KMS-11 (cell line): ENCODE measurements around the gene PLCH1.

Experiments
- H2AFZ ChIP-seq: fragments of 200-600 bp; sonication (generic); 2 replicates; pipeline ENCODE4 v1.6.1; 2016; ENCODE audit warnings: antibody characterized with exemption, mixed run types, low read depth
- H3K27ac ChIP-seq: fragments of 200-600 bp; sonication (generic); 2 replicates; pipeline ENCODE4 v1.6.1; 2016; ENCODE audit warnings: mild to moderate bottlenecking, mixed run types
- H3K27me3 ChIP-seq: fragments of 200-600 bp; sonication (generic); 2 replicates; pipeline ENCODE4 v1.6.1; 2017; ENCODE audit warnings: mild to moderate bottlenecking, low read depth, mixed run types, moderate library complexity; ENCODE audit not compliant: insufficient read depth
- H3K36me3 ChIP-seq: fragments of 200-600 bp; sonication (generic); 2 replicates; pipeline ENCODE4 v1.6.1; 2017; ENCODE audit warnings: mild to moderate bottlenecking, mixed run types; ENCODE audit not compliant: insufficient read depth
- H3K4me1 ChIP-seq: fragments of 200-600 bp; sonication (generic); 2 replicates; pipeline ENCODE4 v1.6.1; 2016; ENCODE audit warnings: mild to moderate bottlenecking, low read depth, mixed run types; ENCODE audit not compliant: poor library complexity, severe bottlenecking
- H3K4me2 ChIP-seq: fragments of 200-600 bp; sonication (generic); 2 replicates; pipeline ENCODE4 v1.7.0; 2016; ENCODE audit warnings: mild to moderate bottlenecking, mixed run types
- H3K4me3 ChIP-seq: fragments of 200-600 bp; sonication (generic); IDR thresholded peaks from 2 replicates; pipeline ENCODE4 v1.6.1; 2017; ENCODE audit warnings: low read depth, low read length, mixed read lengths; ENCODE audit not compliant: insufficient read depth
- H3K79me2 ChIP-seq: fragments of 200-600 bp; sonication (generic); 2 replicates; pipeline ENCODE4 v1.6.1; 2016; ENCODE audit warnings: low read depth, mixed run types; ENCODE audit not compliant: insufficient read depth
- H3K9ac ChIP-seq: fragments of 200-600 bp; sonication (generic); 2 replicates; pipeline ENCODE4 v1.6.1; 2016; ENCODE audit warnings: mild to moderate bottlenecking, mixed run types
- H4K20me1 ChIP-seq: fragments of 200-600 bp; sonication (generic); 2 replicates; pipeline ENCODE4 v1.6.1; 2016; ENCODE audit warnings: mild to moderate bottlenecking, mixed run types; ENCODE audit not compliant: insufficient read depth
- CTCF ChIP-seq: fragments of 200-600 bp; sonication (generic); conservative IDR thresholded peaks from 2 replicates; pipeline ENCODE4 v1.6.1; 2017; ENCODE audit warnings: low read depth, mild to moderate bottlenecking, antibody characterized with exemption, low read length, moderate library complexity, mixed read lengths

Gene PLCH1

GRCh38 chr3:155741101-155741500, 3.8 kb downstream of the PLCH1 start:
- Histone ChIP-seq H3K9ac (no peak overlapping the region), H3K36me3 (no peaks in the 10 kb centered on the region), H3K27me3 (no peaks in the 10 kb centered on the region), H3K4me3 (no peak overlapping the region), H3K79me2 (no peaks in the 10 kb centered on the region), H3K4me1 (peaks cover 6% of the 10 kb centered on the region), H3K27ac (no peak overlapping the region), H3K4me2 (no peak overlapping the region), H2AFZ (no peak overlapping the region), H4K20me1 (no peaks in the 10 kb centered on the region)
- no peak for TF ChIP-seq CTCF

- Histone ChIP-seq H3K4me1 (peaks cover 3% of the 10 kb centered on the region), H3K4me2 (no peak overlapping the region), H3K79me2 (no peaks in the 10 kb centered on the region), H3K36me3 (no peaks in the 10 kb centered on the region), H2AFZ (no peak overlapping the region), H4K20me1 (no peaks in the 10 kb centered on the region), H3K27me3 (no peaks in the 10 kb centered on the region), H3K27ac (no peak overlapping the region), H3K4me3 (no peak overlapping the region), H3K9ac (no peak overlapping the region)
- TF ChIP-seq CTCF = no peak
Observed at GRCh38 chr3:155739154-155739553, 5.7 kb downstream of the PLCH1 start.

- Histone ChIP-seq H3K4me2 (no peak overlapping the region), H4K20me1 (no peaks in the 10 kb centered on the region), H2AFZ (no peak overlapping the region), H3K4me3 (no peak overlapping the region), H3K36me3 (no peaks in the 10 kb centered on the region), H3K27ac (no peak overlapping the region), H3K27me3 (no peaks in the 10 kb centered on the region), H3K9ac (no peak overlapping the region), H3K79me2 (no peaks in the 10 kb centered on the region), H3K4me1 (peaks cover 2% of the 10 kb centered on the region)
- TF ChIP-seq CTCF = no peak
Observed at GRCh38 chr3:155738580-155739076, 6.2 kb downstream of the PLCH1 start.

- no peak overlapping the region for H3K9ac ChIP-seq
- no peaks in the 10 kb centered on the region for H3K4me1 ChIP-seq
- no peaks in the 10 kb centered on the region for H3K36me3 ChIP-seq
- no peaks in the 10 kb centered on the region for H4K20me1 ChIP-seq
- no peak overlapping the region for H3K4me3 ChIP-seq
- no peaks in the 10 kb centered on the region for H3K27me3 ChIP-seq
- H2AFZ ChIP-seq = no peak overlapping the region
- H3K4me2 ChIP-seq = no peak overlapping the region
- H3K79me2 ChIP-seq = no peaks in the 10 kb centered on the region
- no peak for TF ChIP-seq CTCF
- no peak overlapping the region for H3K27ac ChIP-seq
Observed at GRCh38 chr3:155737844-155738460, 6.9 kb downstream of the PLCH1 start.
